Measurements from ENCODE around the gene PRKAB1.

Gene PRKAB1

GRCh38 chr12:119664642-119665041, 3.3 kb upstream of the PRKAB1 start:
- no peak for DNase-seq (ENCODE audit: low spot score)

- DNase-seq (ENCODE audit: low spot score), result no peak
Measured at GRCh38 chr12:119665164-119665929, 2.6 kb upstream of the PRKAB1 start.

GRCh38 chr12:119666226-119666795, 1.6 kb upstream of the PRKAB1 start:
- DNase-seq (ENCODE audit: low spot score), result no peak

GRCh38 chr12:119666900-119667576, 895 bp upstream of the PRKAB1 start:
- DNase-seq (ENCODE audit: low spot score), result peak; percentile 26

- DNase-seq (ENCODE audit: low spot score), result no peak
Measured at GRCh38 chr12:119668324-119668841, 450 bp downstream of the PRKAB1 start.

- no peak for DNase-seq (ENCODE audit: low spot score)
Measured at GRCh38 chr12:119669744-119670472, 2.0 kb downstream of the PRKAB1 start.

GRCh38 chr12:119671070-119671469, 3.1 kb downstream of the PRKAB1 start:
- DNase-seq (ENCODE audit: low spot score), result no peak

GRCh38 chr12:119672194-119672593, 4.3 kb downstream of the PRKAB1 start:
- DNase-seq (ENCODE audit: low spot score), result no peak

GRCh38 chr12:119673634-119674033, 5.7 kb downstream of the PRKAB1 start:
- DNase-seq (ENCODE audit: low spot score), result no peak

- DNase-seq (ENCODE audit: low spot score), result no peak
Measured at GRCh38 chr12:119674560-119674959, 6.6 kb downstream of the PRKAB1 start.

- DNase-seq (ENCODE audit: low spot score), result no peak
Measured at GRCh38 chr12:119676022-119676421, 8.1 kb downstream of the PRKAB1 start.

- no peak for DNase-seq (ENCODE audit: low spot score)
Measured at GRCh38 chr12:119676573-119676972, 8.6 kb downstream of the PRKAB1 start.

GRCh38 chr12:119678459-119678858, 10.5 kb downstream of the PRKAB1 start:
- DNase-seq (ENCODE audit: low spot score), result no peak

- no peak for DNase-seq (ENCODE audit: low spot score)
Measured at GRCh38 chr12:119679081-119679480, 11.1 kb downstream of the PRKAB1 start.

- no peak for DNase-seq (ENCODE audit: low spot score)
Measured at GRCh38 chr12:119679490-119679889, 11.6 kb downstream of the PRKAB1 start.

GRCh38 chr12:119681111-119681510, 13.2 kb downstream of the PRKAB1 start:
- DNase-seq (ENCODE audit: low spot score), result no peak

- DNase-seq (ENCODE audit: low spot score), result no peak
Measured at GRCh38 chr12:119681728-119682638, 14.1 kb downstream of the PRKAB1 start.

GRCh38 chr12:119682639-119683252, 14.8 kb downstream of the PRKAB1 start:
- DNase-seq (ENCODE audit: low spot score), result no peak

GRCh38 chr12:119683413-119683812, 15.5 kb downstream of the PRKAB1 start:
- no peak for DNase-seq (ENCODE audit: low spot score)

GRCh38 chr12:119683816-119684215, 15.9 kb downstream of the PRKAB1 start:
- DNase-seq (ENCODE audit: low spot score), result peak; percentile 12
